ENCODE results near the gene GATAD2A. TPM values are rescaled to one million over a fixed set of nuclear protein-coding genes. Genes with fewer than 3 reads are reported as not detected.

Gene GATAD2A
- total and polyA plus RNA-seq, 9 of the 15 experiments (the other 6 are each of a cell fraction or from before 2014, with no cell fraction given) = 2.4 to 226 (median 44.2) TPM

DNA sequence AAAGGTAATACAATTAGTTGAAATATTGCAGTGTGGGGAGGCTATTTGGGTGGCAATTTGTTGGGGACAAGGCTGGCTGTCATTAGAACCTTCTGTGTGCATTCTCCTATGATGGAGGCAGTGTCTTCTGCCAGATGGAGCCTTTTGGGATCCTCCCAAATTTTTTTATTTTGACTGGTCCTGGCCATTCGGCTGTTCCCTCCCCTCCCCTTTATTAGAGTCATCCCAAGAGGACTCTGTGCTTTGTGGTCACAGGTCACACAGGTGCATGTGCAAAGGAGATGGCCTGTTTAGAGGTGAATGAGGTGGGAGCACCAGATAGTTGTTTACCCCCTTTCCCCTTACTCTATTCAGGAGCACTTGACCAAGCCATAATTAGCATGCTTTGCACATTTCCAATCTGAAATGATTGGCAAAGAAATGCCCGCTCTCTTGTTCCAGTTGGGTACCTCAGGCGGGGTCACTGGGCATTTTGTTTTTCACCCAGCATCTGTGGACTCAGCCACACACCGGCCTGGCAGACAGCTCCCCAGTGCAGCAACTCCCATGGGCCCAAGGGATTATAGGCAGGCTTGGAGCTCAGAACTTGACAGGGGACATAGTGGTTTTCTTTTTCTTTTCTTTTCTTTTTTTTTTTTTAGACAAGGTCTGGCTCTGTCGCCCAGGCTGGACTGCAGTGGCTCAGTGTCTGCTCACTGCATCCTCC is 19.8 kb downstream of the GATAD2A start (continued):
- TF ChIP-seq, protein P1, sequence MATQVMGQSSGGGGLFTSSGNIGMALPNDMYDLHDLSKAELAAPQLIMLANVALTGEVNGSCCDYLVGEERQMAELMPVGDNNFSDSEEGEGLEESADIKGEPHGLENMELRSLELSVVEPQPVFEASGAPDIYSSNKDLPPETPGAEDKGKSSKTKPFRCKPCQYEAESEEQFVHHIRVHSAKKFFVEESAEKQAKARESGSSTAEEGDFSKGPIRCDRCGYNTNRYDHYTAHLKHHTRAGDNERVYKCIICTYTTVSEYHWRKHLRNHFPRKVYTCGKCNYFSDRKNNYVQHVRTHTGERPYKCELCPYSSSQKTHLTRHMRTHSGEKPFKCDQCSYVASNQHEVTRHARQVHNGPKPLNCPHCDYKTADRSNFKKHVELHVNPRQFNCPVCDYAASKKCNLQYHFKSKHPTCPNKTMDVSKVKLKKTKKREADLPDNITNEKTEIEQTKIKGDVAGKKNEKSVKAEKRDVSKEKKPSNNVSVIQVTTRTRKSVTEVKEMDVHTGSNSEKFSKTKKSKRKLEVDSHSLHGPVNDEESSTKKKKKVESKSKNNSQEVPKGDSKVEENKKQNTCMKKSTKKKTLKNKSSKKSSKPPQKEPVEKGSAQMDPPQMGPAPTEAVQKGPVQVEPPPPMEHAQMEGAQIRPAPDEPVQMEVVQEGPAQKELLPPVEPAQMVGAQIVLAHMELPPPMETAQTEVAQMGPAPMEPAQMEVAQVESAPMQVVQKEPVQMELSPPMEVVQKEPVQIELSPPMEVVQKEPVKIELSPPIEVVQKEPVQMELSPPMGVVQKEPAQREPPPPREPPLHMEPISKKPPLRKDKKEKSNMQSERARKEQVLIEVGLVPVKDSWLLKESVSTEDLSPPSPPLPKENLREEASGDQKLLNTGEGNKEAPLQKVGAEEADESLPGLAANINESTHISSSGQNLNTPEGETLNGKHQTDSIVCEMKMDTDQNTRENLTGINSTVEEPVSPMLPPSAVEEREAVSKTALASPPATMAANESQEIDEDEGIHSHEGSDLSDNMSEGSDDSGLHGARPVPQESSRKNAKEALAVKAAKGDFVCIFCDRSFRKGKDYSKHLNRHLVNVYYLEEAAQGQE (IDR thresholded peaks at IDR 0.05; ENCODE audit: borderline replicate concordance) = no peak
- TF ChIP-seq, protein P1 (CRISPR knock-in tag; IDR thresholded peaks at IDR 0.05; ENCODE audit: low read depth) = no peak
- no peak for TF ChIP-seq ZBTB8A (IDR thresholded peaks at IDR 0.05; ENCODE audit: partially characterized antibody)
- TF ChIP-seq, protein P2, sequence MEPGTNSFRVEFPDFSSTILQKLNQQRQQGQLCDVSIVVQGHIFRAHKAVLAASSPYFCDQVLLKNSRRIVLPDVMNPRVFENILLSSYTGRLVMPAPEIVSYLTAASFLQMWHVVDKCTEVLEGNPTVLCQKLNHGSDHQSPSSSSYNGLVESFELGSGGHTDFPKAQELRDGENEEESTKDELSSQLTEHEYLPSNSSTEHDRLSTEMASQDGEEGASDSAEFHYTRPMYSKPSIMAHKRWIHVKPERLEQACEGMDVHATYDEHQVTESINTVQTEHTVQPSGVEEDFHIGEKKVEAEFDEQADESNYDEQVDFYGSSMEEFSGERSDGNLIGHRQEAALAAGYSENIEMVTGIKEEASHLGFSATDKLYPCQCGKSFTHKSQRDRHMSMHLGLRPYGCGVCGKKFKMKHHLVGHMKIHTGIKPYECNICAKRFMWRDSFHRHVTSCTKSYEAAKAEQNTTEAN (CRISPR knock-in tag; IDR thresholded peaks at IDR 0.05) = no peak
- TF ChIP-seq, protein P3, sequence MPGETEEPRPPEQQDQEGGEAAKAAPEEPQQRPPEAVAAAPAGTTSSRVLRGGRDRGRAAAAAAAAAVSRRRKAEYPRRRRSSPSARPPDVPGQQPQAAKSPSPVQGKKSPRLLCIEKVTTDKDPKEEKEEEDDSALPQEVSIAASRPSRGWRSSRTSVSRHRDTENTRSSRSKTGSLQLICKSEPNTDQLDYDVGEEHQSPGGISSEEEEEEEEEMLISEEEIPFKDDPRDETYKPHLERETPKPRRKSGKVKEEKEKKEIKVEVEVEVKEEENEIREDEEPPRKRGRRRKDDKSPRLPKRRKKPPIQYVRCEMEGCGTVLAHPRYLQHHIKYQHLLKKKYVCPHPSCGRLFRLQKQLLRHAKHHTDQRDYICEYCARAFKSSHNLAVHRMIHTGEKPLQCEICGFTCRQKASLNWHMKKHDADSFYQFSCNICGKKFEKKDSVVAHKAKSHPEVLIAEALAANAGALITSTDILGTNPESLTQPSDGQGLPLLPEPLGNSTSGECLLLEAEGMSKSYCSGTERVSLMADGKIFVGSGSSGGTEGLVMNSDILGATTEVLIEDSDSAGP (CRISPR knock-in tag; IDR thresholded peaks at IDR 0.05) = no peak
